ENCODE results near the gene TIMM21.

DNA sequence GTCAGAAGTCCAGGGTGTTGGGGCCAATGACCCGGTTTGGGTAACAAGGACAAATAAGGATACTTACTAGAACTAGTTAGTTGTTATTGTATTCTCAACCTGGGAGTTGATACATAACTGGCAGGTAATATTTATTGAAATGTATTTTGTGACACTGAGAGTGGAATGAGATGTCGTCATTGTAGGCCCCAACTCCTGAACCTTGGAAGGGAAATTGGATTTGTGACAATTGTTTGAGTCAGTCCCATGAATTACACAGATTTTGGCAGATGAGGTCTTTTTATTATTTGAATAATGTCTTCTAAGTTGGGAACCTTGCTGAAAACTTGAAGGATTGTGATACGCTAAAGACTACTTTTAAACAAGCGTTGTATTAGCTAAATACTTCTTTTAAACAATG lies 5.1 kb downstream of the TIMM21 start:
- TF ChIP-seq, protein P1, sequence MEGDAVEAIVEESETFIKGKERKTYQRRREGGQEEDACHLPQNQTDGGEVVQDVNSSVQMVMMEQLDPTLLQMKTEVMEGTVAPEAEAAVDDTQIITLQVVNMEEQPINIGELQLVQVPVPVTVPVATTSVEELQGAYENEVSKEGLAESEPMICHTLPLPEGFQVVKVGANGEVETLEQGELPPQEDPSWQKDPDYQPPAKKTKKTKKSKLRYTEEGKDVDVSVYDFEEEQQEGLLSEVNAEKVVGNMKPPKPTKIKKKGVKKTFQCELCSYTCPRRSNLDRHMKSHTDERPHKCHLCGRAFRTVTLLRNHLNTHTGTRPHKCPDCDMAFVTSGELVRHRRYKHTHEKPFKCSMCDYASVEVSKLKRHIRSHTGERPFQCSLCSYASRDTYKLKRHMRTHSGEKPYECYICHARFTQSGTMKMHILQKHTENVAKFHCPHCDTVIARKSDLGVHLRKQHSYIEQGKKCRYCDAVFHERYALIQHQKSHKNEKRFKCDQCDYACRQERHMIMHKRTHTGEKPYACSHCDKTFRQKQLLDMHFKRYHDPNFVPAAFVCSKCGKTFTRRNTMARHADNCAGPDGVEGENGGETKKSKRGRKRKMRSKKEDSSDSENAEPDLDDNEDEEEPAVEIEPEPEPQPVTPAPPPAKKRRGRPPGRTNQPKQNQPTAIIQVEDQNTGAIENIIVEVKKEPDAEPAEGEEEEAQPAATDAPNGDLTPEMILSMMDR (IDR thresholded peaks at IDR 0.05), result no peak
- no peak for TF ChIP-seq POLR2A (IDR thresholded peaks at IDR 0.05)

All from right lobe of liver (tissue), 4 donors.